LNCAP (cell line): Measurements from ENCODE around the gene CYP2C18.

Source experiments
- TF ChIP-seq, protein P1 (sequence below): fragments of 450-650 bp; IDR thresholded peaks from 2 replicates; pipeline ENCODE4 v1.5.1; 2017; ENCODE audit warnings: mild to moderate bottlenecking

Gene CYP2C18

GRCh38 chr10:94673614-94674321, 9.8 kb upstream of the CYP2C18 start:
- TF ChIP-seq, protein P1, sequence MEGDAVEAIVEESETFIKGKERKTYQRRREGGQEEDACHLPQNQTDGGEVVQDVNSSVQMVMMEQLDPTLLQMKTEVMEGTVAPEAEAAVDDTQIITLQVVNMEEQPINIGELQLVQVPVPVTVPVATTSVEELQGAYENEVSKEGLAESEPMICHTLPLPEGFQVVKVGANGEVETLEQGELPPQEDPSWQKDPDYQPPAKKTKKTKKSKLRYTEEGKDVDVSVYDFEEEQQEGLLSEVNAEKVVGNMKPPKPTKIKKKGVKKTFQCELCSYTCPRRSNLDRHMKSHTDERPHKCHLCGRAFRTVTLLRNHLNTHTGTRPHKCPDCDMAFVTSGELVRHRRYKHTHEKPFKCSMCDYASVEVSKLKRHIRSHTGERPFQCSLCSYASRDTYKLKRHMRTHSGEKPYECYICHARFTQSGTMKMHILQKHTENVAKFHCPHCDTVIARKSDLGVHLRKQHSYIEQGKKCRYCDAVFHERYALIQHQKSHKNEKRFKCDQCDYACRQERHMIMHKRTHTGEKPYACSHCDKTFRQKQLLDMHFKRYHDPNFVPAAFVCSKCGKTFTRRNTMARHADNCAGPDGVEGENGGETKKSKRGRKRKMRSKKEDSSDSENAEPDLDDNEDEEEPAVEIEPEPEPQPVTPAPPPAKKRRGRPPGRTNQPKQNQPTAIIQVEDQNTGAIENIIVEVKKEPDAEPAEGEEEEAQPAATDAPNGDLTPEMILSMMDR: no peak

GRCh38 chr10:94676496-94676895, 7.0 kb upstream of the CYP2C18 start:
- TF ChIP-seq, protein P1: no peak

DNA sequence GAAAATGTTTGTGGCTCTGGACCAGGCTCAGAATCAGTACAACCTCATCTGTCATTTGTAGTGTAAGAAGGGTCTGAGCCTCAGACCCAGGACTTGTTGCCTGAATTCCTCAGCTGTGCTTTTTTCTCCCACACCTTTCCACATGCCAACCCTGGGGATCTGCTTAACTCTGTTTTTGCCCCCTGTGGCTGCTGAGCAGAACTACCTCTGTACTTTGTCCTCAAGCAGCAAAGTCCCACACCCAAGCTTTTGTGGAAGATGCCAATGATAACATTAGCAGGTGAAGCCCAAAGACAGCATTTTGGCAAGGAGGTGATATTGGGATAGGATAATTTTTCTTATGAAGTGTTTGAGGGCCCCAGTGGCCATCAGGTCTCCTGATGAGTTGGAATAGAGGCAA, 5.8 kb upstream of the CYP2C18 start:
- TF ChIP-seq, protein P1: peak; percentile 15; the same call in 1 of the 2 replicates

DNA sequence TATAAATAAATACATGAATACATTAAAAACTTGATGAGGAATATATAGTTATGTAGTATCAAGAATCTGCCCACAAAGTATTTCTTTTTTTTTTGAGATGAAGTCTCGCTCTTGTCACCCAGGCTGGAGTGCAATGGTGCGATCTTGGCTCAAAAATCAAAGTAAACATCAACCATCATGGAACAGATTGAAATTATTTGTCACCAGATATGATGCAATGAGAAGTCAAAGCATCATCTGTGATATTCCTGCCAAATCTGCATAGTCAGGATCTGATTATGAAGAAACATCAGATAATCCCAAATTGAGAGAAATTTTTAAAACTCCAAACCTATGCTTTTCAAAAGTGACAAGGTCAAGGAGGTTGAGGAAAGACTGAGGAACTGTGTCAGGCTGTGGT, 5.1 kb upstream of the CYP2C18 start:
- TF ChIP-seq, protein P1: no peak

- TF ChIP-seq, protein P1: no peak
These were observed 3.0 kb upstream of the CYP2C18 start for GRCh38 chr10:94680544-94680943.

GRCh38 chr10:94687625-94688248, 4.2 kb downstream of the CYP2C18 start:
- TF ChIP-seq, protein P1: no peak

- TF ChIP-seq, protein P1: no peak
These were observed 22.6 kb downstream of the CYP2C18 start for GRCh38 chr10:94706089-94706488.
